ENCODE data around the gene CFAP65. TPM values are rescaled to one million over a fixed set of nuclear protein-coding genes. Genes with fewer than 3 reads are reported as not detected.

Gene CFAP65
- total and polyA plus RNA-seq, 2 of the 4 experiments (the other 2 are of a cell fraction): not detected

- TF ChIP-seq CTCF (conservative IDR thresholded peaks at IDR 0.05; ENCODE audit: low read depth, low read length): no peak
Observed at GRCh38 chr2:219054956-219055903, 13.9 kb upstream of the CFAP65 start (continued).

- no TSS peak for BruUV-seq (replicated peaks)
- DNase-seq (no peak), ATAC-seq (ENCODE audit: low read depth) (no peak)
- Histone ChIP-seq H2AFZ (replicated peaks; ENCODE audit: low read length, poor library complexity) (no peak overlapping the region), H3K9me3 (ENCODE audit: control insufficient read depth, insufficient read depth, low read length) (no peaks in the 10 kb centered on the region), H3K4me2 (ENCODE audit: low read depth, low read length) (no peak overlapping the region), H3K9me1 (ENCODE audit: insufficient read depth, low read length) (no peaks in the 10 kb centered on the region), H2BK20ac (ENCODE audit: low read depth, low read length) (no peak overlapping the region), H2AK9ac (replicated peaks; ENCODE audit: low read depth, low read length, poor library complexity) (no peak overlapping the region), H4K8ac (ENCODE audit: low read depth in 2 of 2, low read length in 2 of 2) (no peak overlapping the region), H3K18ac (ENCODE audit: low read depth, low read length) (no peak overlapping the region), H3K4ac (ENCODE audit: low read depth, low read length) (no peak overlapping the region), H3K56ac (ENCODE audit: extremely low read depth, insufficient read depth, low read length) (no peak overlapping the region), H3K23ac (ENCODE audit: low read depth, low read length) (no peak overlapping the region), H3K4me3 (ENCODE audit: insufficient read depth, low read depth, low read length) (no peak overlapping the region), H3K79me1 (ENCODE audit: low read depth in 1 of 2, low read length in 2 of 2) (no peaks in the 10 kb centered on the region), H4K5ac (ENCODE audit: low read depth, low read length) (no peak overlapping the region), H2AK5ac (ENCODE audit: low read depth, low read length) (no peak overlapping the region), H3K4me1 (ENCODE audit: control insufficient read depth, insufficient read depth, low read length) (no peaks in the 10 kb centered on the region), H3K36me3 (ENCODE audit: control insufficient read depth, insufficient read depth, low read length) (no peaks in the 10 kb centered on the region), H2BK15ac (ENCODE audit: low read depth, low read length) (no peak overlapping the region), H4K91ac (ENCODE audit: insufficient read depth, low read depth, low read length) (no peak overlapping the region), H3K27ac (ENCODE audit: insufficient read depth, low read length) (no peak overlapping the region), H3K14ac (replicated peaks; ENCODE audit: low read depth, low read length) (no peak overlapping the region), H3K9ac (ENCODE audit: low read depth, low read length) (no peak overlapping the region), H3K27me3 (ENCODE audit: control insufficient read depth, insufficient read depth, low read length) (peaks cover 32% of the 10 kb centered on the region), H4K20me1 (ENCODE audit: insufficient read depth, low read length) (no peaks in the 10 kb centered on the region), H2BK120ac (ENCODE audit: low read depth, low read length) (no peak overlapping the region), H2BK5ac (ENCODE audit: low read depth, low read length, poor library complexity, severe bottlenecking) (no peak overlapping the region)
- ChIA-PET CTCF (no interaction called here), POLR2A (ENCODE audit: unreplicated experiment) (no interaction called here)
- in situ Hi-C loops (cut with MboI; ENCODE audit: low sequenced_read_pairs) (no loop called here), dilution Hi-C loops (cut with HindIII; ENCODE audit: low sequenced_read_pairs, unreplicated experiment) (no loop called here), intact Hi-C loops (cut with micrococcal nuclease) (no loop called here)
- no CpG with 5 or more reads among the region's 6 CpGs for WGBS, 2 experiments (ENCODE audit: extremely low coverage in 2 of 2, insufficient read length in 1 of 2)
- TF ChIP-seq MAFK (IDR thresholded peaks at IDR 0.05; ENCODE audit: low read depth, low read length) (no peak), ELK1 (IDR thresholded peaks at IDR 0.05; ENCODE audit: borderline replicate concordance, low read depth, low read length) (no peak), RFX5 (IDR thresholded peaks at IDR 0.05; ENCODE audit: low read depth, low read length) (no peak), RCOR1 (IDR thresholded peaks at IDR 0.05; ENCODE audit: insufficient replicate concordance, low read length) (no peak), NFE2L2 (IDR thresholded peaks at IDR 0.05; ENCODE audit: low read depth, low read length) (no peak), BHLHE40 (IDR thresholded peaks at IDR 0.05; ENCODE audit: low read depth, low read length) (no peak), RAD21 (IDR thresholded peaks at IDR 0.05; ENCODE audit: low read length) (no peak), POLR2A (IDR thresholded peaks at IDR 0.05; ENCODE audit: low read depth, low read length) (no peak), FOS (IDR thresholded peaks at IDR 0.05; ENCODE audit: low read depth, low read length) (no peak), USF2 (IDR thresholded peaks at IDR 0.05; ENCODE audit: low read depth, low read length) (no peak)
Observed at GRCh38 chr2:219049282-219049681, 8.0 kb upstream of the CFAP65 start.

All from IMR-90 (cell line).